Transverse colon (tissue), 4 donors: ENCODE data around the gene NUDCD2.

Experiments used
- EP300 ChIP-seq: sonication (generic); formaldehyde crosslinking; IDR thresholded peaks from one replicate; pipeline ENCODE4 v1.6.1; 2017; ENCODE audit warnings: antibody characterized with exemption, low read depth
- POLR2A ChIP-seq: fragments of 450-650 bp; IDR thresholded peaks from one replicate; pipeline ENCODE4 v1.6.1; 2016; ENCODE audit warnings: antibody characterized with exemption, mild to moderate bottlenecking, moderate library complexity
- POLR2AphosphoS5 ChIP-seq, 3 donors: sonication (generic); formaldehyde crosslinking; IDR thresholded peaks; one replicate each; pipeline ENCODE4 v1.6.1; 2016; ENCODE audit warnings: antibody characterized with exemption in 3 of 3
- TF ChIP-seq, protein P1 (sequence below), 5 experiments: fragments of 200-600 bp in 3 of 5; fragments of 450-650 bp in 2 of 5; sonication (generic) in 3 of 5; IDR thresholded peaks; 1 replicate in 2 of 5; 2 replicates in 3 of 5; pipeline ENCODE4 v1.5.1; 2016 to 2017; ENCODE audit warnings: antibody characterized with exemption in 5 of 5, inconsistent platforms in 3 of 5, mild to moderate bottlenecking in 2 of 5, moderate library complexity in 1 of 5

DNA sequence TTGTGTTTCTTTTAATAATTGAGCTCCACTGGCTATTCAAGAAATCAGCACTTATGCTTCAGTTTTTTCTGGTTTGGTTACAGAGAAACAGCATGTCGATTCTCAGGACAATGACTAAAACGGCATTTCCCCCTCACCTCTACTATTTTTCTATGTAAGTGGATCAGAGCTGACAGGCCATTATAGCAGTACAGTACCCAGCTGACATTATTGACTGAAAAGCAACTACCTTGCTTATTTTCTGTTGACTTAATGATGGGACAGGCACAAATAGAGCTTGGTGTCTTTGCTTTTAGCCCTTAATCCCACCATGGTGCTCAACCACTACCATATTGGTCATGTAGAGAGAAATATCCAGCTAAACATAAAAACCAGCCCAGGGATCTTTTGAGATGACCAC lies 57.9 kb downstream of the NUDCD2 start:
- no peak for TF ChIP-seq POLR2AphosphoS5 (IDR thresholded peaks at IDR 0.05)
- TF ChIP-seq, protein P1, sequence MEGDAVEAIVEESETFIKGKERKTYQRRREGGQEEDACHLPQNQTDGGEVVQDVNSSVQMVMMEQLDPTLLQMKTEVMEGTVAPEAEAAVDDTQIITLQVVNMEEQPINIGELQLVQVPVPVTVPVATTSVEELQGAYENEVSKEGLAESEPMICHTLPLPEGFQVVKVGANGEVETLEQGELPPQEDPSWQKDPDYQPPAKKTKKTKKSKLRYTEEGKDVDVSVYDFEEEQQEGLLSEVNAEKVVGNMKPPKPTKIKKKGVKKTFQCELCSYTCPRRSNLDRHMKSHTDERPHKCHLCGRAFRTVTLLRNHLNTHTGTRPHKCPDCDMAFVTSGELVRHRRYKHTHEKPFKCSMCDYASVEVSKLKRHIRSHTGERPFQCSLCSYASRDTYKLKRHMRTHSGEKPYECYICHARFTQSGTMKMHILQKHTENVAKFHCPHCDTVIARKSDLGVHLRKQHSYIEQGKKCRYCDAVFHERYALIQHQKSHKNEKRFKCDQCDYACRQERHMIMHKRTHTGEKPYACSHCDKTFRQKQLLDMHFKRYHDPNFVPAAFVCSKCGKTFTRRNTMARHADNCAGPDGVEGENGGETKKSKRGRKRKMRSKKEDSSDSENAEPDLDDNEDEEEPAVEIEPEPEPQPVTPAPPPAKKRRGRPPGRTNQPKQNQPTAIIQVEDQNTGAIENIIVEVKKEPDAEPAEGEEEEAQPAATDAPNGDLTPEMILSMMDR (IDR thresholded peaks at IDR 0.05): no peak
- TF ChIP-seq POLR2A: no peak
- no peak for TF ChIP-seq EP300
